ENCODE measurements around the gene COIL. TPM values are rescaled to one million over a fixed set of nuclear protein-coding genes. Genes with fewer than 3 reads are reported as not detected.
A peak's percentile ranks its signal among the peaks of the same experiment; 100 is the strongest.

The COIL gene
- total and polyA plus RNA-seq, 4 donors: 7.4 to 12.0 (median 9.9) TPM

GRCh38 chr17:56897646-56898424, 63.0 kb downstream of the COIL start:
- intact Hi-C loops (cut with DNase I): no loop called here
- peaks cover 0 to 8% of the 10 kb centered on the region in 2 donors for H3K36me3 ChIP-seq (ENCODE audit: control insufficient read depth in 1 of 2, insufficient read depth in 2 of 2, low read length in 1 of 2)
- no peaks in the 10 kb centered on the region for H3K27me3 ChIP-seq (ENCODE audit: control insufficient read depth in 1 of 2, insufficient read depth in 2 of 2, low read length in 1 of 2)
- WGBS, 2 donors: 93 to 97% methylated on average over 14 of the region's 14 CpGs
- no peaks in the 10 kb centered on the region for H3K4me1 ChIP-seq (ENCODE audit: control insufficient read depth in 1 of 2, insufficient read depth in 2 of 2, low read length in 2 of 2)
- no peak for ATAC-seq (ENCODE audit: low FRiP score)
- H3K9me3 ChIP-seq (ENCODE audit: control insufficient read depth, low read length): no peaks in the 10 kb centered on the region
- H3K27ac ChIP-seq (ENCODE audit: low read depth in 1 of 2, low read length in 2 of 2): no peak overlapping the region
- DNase-seq: no peak
- no peak overlapping the region for H3K4me3 ChIP-seq (ENCODE audit: low read length in 2 of 2)

GRCh38 chr17:56896968-56897359, 63.9 kb downstream of the COIL start:
- peaks cover 0 to 13% of the 10 kb centered on the region in 2 donors for H3K36me3 ChIP-seq (ENCODE audit: control insufficient read depth in 1 of 2, insufficient read depth in 2 of 2, low read length in 1 of 2)
- no peak overlapping the region for H3K4me3 ChIP-seq (ENCODE audit: low read length in 2 of 2)
- H3K4me1 ChIP-seq (ENCODE audit: control insufficient read depth in 1 of 2, insufficient read depth in 2 of 2, low read length in 2 of 2): no peaks in the 10 kb centered on the region
- 95 to 97% methylated on average over 4 of the region's 4 CpGs for WGBS, 2 donors
- no peaks in the 10 kb centered on the region for H3K9me3 ChIP-seq (ENCODE audit: control insufficient read depth, low read length)
- no peaks in the 10 kb centered on the region for H3K27me3 ChIP-seq (ENCODE audit: control insufficient read depth in 1 of 2, insufficient read depth in 2 of 2, low read length in 1 of 2)
- intact Hi-C loops (cut with DNase I): no loop called here
- no peak for DNase-seq
- ATAC-seq (ENCODE audit: low FRiP score): no peak
- no peak overlapping the region for H3K27ac ChIP-seq (ENCODE audit: low read depth in 1 of 2, low read length in 2 of 2)

GRCh38 chr17:56896217-56896967, 64.5 kb downstream of the COIL start:
- H3K36me3 ChIP-seq (ENCODE audit: control insufficient read depth in 1 of 2, insufficient read depth in 2 of 2, low read length in 1 of 2): peaks cover 2 to 16% of the 10 kb centered on the region in 2 donors
- no peak for ATAC-seq (ENCODE audit: low FRiP score)

GRCh38 chr17:56894859-56895455, 65.9 kb downstream of the COIL start:
- Histone ChIP-seq H3K4me1 (ENCODE audit: control insufficient read depth in 1 of 2, insufficient read depth in 2 of 2, low read length in 2 of 2) (no peaks in the 10 kb centered on the region), H3K36me3 (ENCODE audit: control insufficient read depth in 1 of 2, insufficient read depth in 2 of 2, low read length in 1 of 2) (peaks cover 5 to 18% of the 10 kb centered on the region in 2 donors), H3K9me3 (ENCODE audit: control insufficient read depth, low read length) (no peaks in the 10 kb centered on the region), H3K27me3 (ENCODE audit: control insufficient read depth in 1 of 2, insufficient read depth in 2 of 2, low read length in 1 of 2) (no peaks in the 10 kb centered on the region), H3K27ac (ENCODE audit: low read depth in 1 of 2, low read length in 2 of 2) (no peak overlapping the region), H3K4me3 (ENCODE audit: low read length in 2 of 2) (no peak overlapping the region)
- DNase-seq (no peak), ATAC-seq (ENCODE audit: low FRiP score) (no peak)
- WGBS, 2 donors: 90 to 93% methylated on average over 20 of the region's 20 CpGs
- intact Hi-C loops (cut with DNase I): loop anchor here (5.0 kb wide), 2 partner anchors 42 to 47 kb away; no protein-coding TSS in a partner anchor

More at GRCh38 chr17:56896217-56896967, 64.5 kb downstream of the COIL start:
- no peak overlapping the region for H3K4me3 ChIP-seq (ENCODE audit: low read length in 2 of 2)
- H3K9me3 ChIP-seq (ENCODE audit: control insufficient read depth, low read length): no peaks in the 10 kb centered on the region
- DNase-seq: no peak
- no peaks in the 10 kb centered on the region for H3K4me1 ChIP-seq (ENCODE audit: control insufficient read depth in 1 of 2, insufficient read depth in 2 of 2, low read length in 2 of 2)
- intact Hi-C loops (cut with DNase I): no loop called here
- H3K27me3 ChIP-seq (ENCODE audit: control insufficient read depth in 1 of 2, insufficient read depth in 2 of 2, low read length in 1 of 2): no peaks in the 10 kb centered on the region
- H3K27ac ChIP-seq (ENCODE audit: low read depth in 1 of 2, low read length in 2 of 2): no peak overlapping the region
- 59 to 61% methylated on average over 3 of the region's 3 CpGs for WGBS, 2 donors

- H3K36me3 ChIP-seq (ENCODE audit: control insufficient read depth in 1 of 2, insufficient read depth in 2 of 2, low read length in 1 of 2): peaks cover 5 to 15% of the 10 kb centered on the region in 2 donors
- no peak for ATAC-seq (ENCODE audit: low FRiP score)
These were observed 67.3 kb downstream of the COIL start for GRCh38 chr17:56893503-56893902.

GRCh38 chr17:56892333-56892732, 68.5 kb downstream of the COIL start:
- intact Hi-C loops (cut with DNase I): loop anchor here (5.0 kb wide), 2 partner anchors 45 to 50 kb away; no protein-coding TSS in a partner anchor
- no peaks in the 10 kb centered on the region for H3K9me3 ChIP-seq (ENCODE audit: control insufficient read depth, low read length)
- 98 to 100% methylated on average over 1 of the region's 1 CpG for WGBS, 2 donors
- H3K27me3 ChIP-seq (ENCODE audit: control insufficient read depth in 1 of 2, insufficient read depth in 2 of 2, low read length in 1 of 2): no peaks in the 10 kb centered on the region
- no peak overlapping the region for H3K4me3 ChIP-seq (ENCODE audit: low read length in 2 of 2)
- no peaks in the 10 kb centered on the region for H3K4me1 ChIP-seq (ENCODE audit: control insufficient read depth in 1 of 2, insufficient read depth in 2 of 2, low read length in 2 of 2)
- DNase-seq (no peak), ATAC-seq (ENCODE audit: low FRiP score) (no peak)
- peaks cover 5 to 15% of the 10 kb centered on the region in 2 donors for H3K36me3 ChIP-seq (ENCODE audit: control insufficient read depth in 1 of 2, insufficient read depth in 2 of 2, low read length in 1 of 2)
- no peak overlapping the region for H3K27ac ChIP-seq (ENCODE audit: low read depth in 1 of 2, low read length in 2 of 2)

More at GRCh38 chr17:56893503-56893902, 67.3 kb downstream of the COIL start:
- Histone ChIP-seq H3K4me1 (ENCODE audit: control insufficient read depth in 1 of 2, insufficient read depth in 2 of 2, low read length in 2 of 2) (no peaks in the 10 kb centered on the region), H3K4me3 (ENCODE audit: low read length in 2 of 2) (no peak overlapping the region), H3K27ac (ENCODE audit: low read depth in 1 of 2, low read length in 2 of 2) (no peak overlapping the region), H3K27me3 (ENCODE audit: control insufficient read depth in 1 of 2, insufficient read depth in 2 of 2, low read length in 1 of 2) (no peaks in the 10 kb centered on the region), H3K9me3 (ENCODE audit: control insufficient read depth, low read length) (no peaks in the 10 kb centered on the region)
- DNase-seq: no peak
- intact Hi-C loops (cut with DNase I): loop anchor here (5.0 kb wide), 2 partner anchors 44 to 49 kb away; no protein-coding TSS in a partner anchor
- 80% methylated on average over 7 of the region's 7 CpGs for WGBS, 2 donors

- Histone ChIP-seq H3K4me3 (ENCODE audit: low read length in 2 of 2) (no peak overlapping the region), H3K27ac (ENCODE audit: low read depth in 1 of 2, low read length in 2 of 2) (no peak overlapping the region), H3K36me3 (ENCODE audit: control insufficient read depth in 1 of 2, insufficient read depth in 2 of 2, low read length in 1 of 2) (peaks cover 5 to 15% of the 10 kb centered on the region in 2 donors), H3K27me3 (ENCODE audit: control insufficient read depth in 1 of 2, insufficient read depth in 2 of 2, low read length in 1 of 2) (no peaks in the 10 kb centered on the region), H3K4me1 (ENCODE audit: control insufficient read depth in 1 of 2, insufficient read depth in 2 of 2, low read length in 2 of 2) (no peaks in the 10 kb centered on the region), H3K9me3 (ENCODE audit: control insufficient read depth, low read length) (no peaks in the 10 kb centered on the region)
- intact Hi-C loops (cut with DNase I): loop anchor here (5.0 kb wide), 2 partner anchors 46 to 51 kb away; no protein-coding TSS in a partner anchor
- DNase-seq (peak; percentile 55 to 86), ATAC-seq (ENCODE audit: low FRiP score) (no peak)
- WGBS, 2 donors: 73 to 76% methylated on average over 16 of the region's 16 CpGs
These were observed 69.1 kb downstream of the COIL start for GRCh38 chr17:56891751-56892150.

GRCh38 chr17:56890906-56891674, 69.8 kb downstream of the COIL start:
- intact Hi-C loops (cut with DNase I): loop anchor here (5.0 kb wide), 2 partner anchors 46 to 51 kb away; no protein-coding TSS in a partner anchor
- ATAC-seq (ENCODE audit: low FRiP score) (no peak), DNase-seq (no peak)
- H3K4me1 ChIP-seq (ENCODE audit: control insufficient read depth in 1 of 2, insufficient read depth in 2 of 2, low read length in 2 of 2): no peaks in the 10 kb centered on the region
- H3K27ac ChIP-seq (ENCODE audit: low read depth in 1 of 2, low read length in 2 of 2): no peak overlapping the region
- 93 to 96% methylated on average over 7 of the region's 7 CpGs for WGBS, 2 donors
- H3K36me3 ChIP-seq (ENCODE audit: control insufficient read depth in 1 of 2, insufficient read depth in 2 of 2, low read length in 1 of 2): peaks cover 5 to 15% of the 10 kb centered on the region in 2 donors
- no peak overlapping the region for H3K4me3 ChIP-seq (ENCODE audit: low read length in 2 of 2)
- H3K27me3 ChIP-seq (ENCODE audit: control insufficient read depth in 1 of 2, insufficient read depth in 2 of 2, low read length in 1 of 2): no peaks in the 10 kb centered on the region
- no peaks in the 10 kb centered on the region for H3K9me3 ChIP-seq (ENCODE audit: control insufficient read depth, low read length)

All from aorta (tissue), 5 donors.